ENCODE data around the gene CLCN1.

The CLCN1 gene

GRCh38 chr7:143373255-143373794 is 57.4 kb downstream of the CLCN1 start:
- DNase-seq (ENCODE audit: low read depth): no peak
- TF ChIP-seq, protein P1, sequence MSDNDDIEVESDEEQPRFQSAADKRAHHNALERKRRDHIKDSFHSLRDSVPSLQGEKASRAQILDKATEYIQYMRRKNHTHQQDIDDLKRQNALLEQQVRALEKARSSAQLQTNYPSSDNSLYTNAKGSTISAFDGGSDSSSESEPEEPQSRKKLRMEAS (IDR thresholded peaks at IDR 0.05; ENCODE audit: low read depth, low read length): no peak
- no peak for TF ChIP-seq CTCF (IDR thresholded peaks at IDR 0.05; ENCODE audit: low read depth, low read length)
- TF ChIP-seq MYC (IDR thresholded peaks at IDR 0.05; ENCODE audit: low read depth, low read length): no peak
- H3K4me3 ChIP-seq (ENCODE audit: low read depth, low read length): no peak overlapping the region

DNA sequence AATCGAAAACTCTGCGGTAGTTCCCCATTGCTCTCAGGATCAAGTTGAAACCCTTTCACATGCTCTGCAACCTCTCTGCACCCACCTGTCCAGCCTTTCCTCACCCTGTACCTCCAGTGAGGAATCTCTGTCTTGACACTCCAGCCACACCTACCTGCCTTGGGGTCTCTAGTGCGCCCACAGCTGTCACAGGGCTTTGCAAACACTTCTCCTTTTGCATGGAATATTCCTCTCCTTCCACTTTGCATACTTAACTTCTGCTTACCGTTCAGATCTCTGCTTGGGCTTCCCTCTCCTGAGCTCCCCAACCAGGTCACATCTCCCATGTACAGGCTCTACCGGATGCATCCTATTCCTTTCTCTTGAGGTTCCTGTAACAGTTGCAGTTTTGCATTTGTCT is 58.6 kb downstream of the CLCN1 start:
- TF ChIP-seq CTCF (IDR thresholded peaks at IDR 0.05; ENCODE audit: low read depth, low read length) (no peak), MYC (IDR thresholded peaks at IDR 0.05; ENCODE audit: low read depth, low read length) (no peak), POLR2A (IDR thresholded peaks at IDR 0.05; ENCODE audit: extremely low read depth, insufficient read length) (no peak)
- TF ChIP-seq, protein P1 (IDR thresholded peaks at IDR 0.05; ENCODE audit: low read depth, low read length): no peak
- peak; percentile 67 for DNase-seq (ENCODE audit: low read depth)
- H3K4me3 ChIP-seq (ENCODE audit: low read depth, low read length): peak overlapping the region; percentile 38

DNA sequence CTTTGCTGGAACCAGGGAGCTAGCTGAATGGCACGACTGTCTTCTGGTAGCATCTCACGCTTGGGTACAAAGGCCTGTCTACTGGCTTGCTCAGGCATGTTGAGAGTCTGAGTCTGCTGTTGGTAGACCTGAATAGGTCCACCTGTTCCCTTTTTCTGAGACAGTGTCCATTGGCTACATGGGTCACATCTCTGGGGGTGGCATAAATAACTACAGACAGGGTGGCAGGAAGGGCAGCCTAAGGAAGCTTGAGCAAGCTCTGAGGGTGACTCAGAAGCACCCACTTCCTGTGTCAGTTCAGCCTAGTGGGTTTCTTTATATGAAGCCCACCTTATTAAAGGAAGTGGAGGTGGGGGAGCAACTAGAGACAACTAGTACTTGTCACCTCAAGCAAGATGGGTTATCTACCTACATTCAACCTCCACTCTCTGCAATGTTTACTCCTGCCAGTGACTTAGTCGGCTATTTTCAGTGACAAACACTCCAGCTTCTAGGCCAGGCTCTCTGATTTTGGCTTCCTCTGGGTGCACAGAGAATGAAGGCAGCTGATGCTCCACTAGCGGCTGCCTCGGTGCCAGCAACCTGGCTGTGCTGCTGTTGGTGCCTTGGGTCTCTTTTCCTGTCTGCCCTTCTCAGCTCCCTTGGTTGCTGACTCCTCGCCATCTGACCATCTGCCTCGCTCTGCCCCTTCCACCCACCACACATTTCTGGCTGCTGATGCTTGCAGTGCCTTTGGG is 59.6 kb downstream of the CLCN1 start:
- peak overlapping the region; percentile 38 for H3K4me3 ChIP-seq (ENCODE audit: low read depth, low read length)
- peak; percentile 98 for DNase-seq (ENCODE audit: low read depth)
- no peak for TF ChIP-seq CTCF (IDR thresholded peaks at IDR 0.05; ENCODE audit: low read depth, low read length)
- TF ChIP-seq POLR2A (IDR thresholded peaks at IDR 0.05; ENCODE audit: extremely low read depth, insufficient read length): peak; percentile 54
- TF ChIP-seq MYC (IDR thresholded peaks at IDR 0.05; ENCODE audit: low read depth, low read length): peak; percentile 64
- TF ChIP-seq, protein P1 (IDR thresholded peaks at IDR 0.05; ENCODE audit: low read depth, low read length): peak; percentile 65

DNA sequence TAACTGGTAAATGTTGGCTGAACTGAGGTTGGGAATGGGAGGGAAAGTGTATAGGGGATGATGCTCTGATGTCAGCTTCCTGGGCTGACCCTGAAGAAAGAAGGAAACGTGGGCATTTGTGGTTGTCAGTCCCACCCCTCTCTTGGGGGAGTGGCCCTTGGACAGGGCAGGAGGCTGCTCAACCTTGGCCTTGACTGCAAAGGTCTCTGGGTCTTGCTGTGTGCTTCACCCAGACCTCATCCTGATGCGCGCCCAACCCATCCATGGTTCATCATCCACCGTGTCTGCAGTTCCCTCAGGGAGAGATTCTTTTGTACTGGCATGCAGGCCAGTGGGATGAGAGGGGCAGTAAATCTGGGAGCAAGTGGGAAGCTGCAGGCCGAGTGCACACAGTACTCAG is 60.5 kb downstream of the CLCN1 start:
- peak; percentile 87 for DNase-seq (ENCODE audit: low read depth)
- peak; percentile 46 for TF ChIP-seq POLR2A (IDR thresholded peaks at IDR 0.05; ENCODE audit: extremely low read depth, insufficient read length)
- TF ChIP-seq, protein P1 (IDR thresholded peaks at IDR 0.05; ENCODE audit: low read depth, low read length): peak; percentile 60
- TF ChIP-seq MYC (IDR thresholded peaks at IDR 0.05; ENCODE audit: low read depth, low read length): peak; percentile 32; the same call in 1 of the 2 replicates
- no peak for TF ChIP-seq CTCF (IDR thresholded peaks at IDR 0.05; ENCODE audit: low read depth, low read length)
- no peak overlapping the region for H3K4me3 ChIP-seq (ENCODE audit: low read depth, low read length)

GRCh38 chr7:143379611-143380259 is 63.8 kb downstream of the CLCN1 start:
- peak overlapping the region; percentile 65 for H3K4me3 ChIP-seq (ENCODE audit: low read depth, low read length)
- no peak for TF ChIP-seq POLR2A (IDR thresholded peaks at IDR 0.05; ENCODE audit: extremely low read depth, insufficient read length)
- TF ChIP-seq, protein P1 (IDR thresholded peaks at IDR 0.05; ENCODE audit: low read depth, low read length): no peak; the same call in 1 of the 2 replicates
- no peak for TF ChIP-seq CTCF (IDR thresholded peaks at IDR 0.05; ENCODE audit: low read depth, low read length)
- DNase-seq (ENCODE audit: low read depth): no peak
